OCI-LY1 (cell line): ENCODE data around the gene RHPN2.

Experiments
- H2AFZ ChIP-seq: fragments of 200-600 bp; sonication (generic), shearing (Covaris generic); 2 replicates; pipeline ENCODE4 v1.6.0; 2014; ENCODE audit warnings: antibody characterized with exemption, mild to moderate bottlenecking, low read length
- H3F3A ChIP-seq: fragments of 200-600 bp; sonication (generic), shearing (Covaris generic); 2 replicates; pipeline ENCODE4 v1.6.0; 2014; ENCODE audit warnings: mild to moderate bottlenecking, antibody characterized with exemption, low read length, moderate library complexity; ENCODE audit not compliant: insufficient read depth
- H3K27ac ChIP-seq: fragments of 200-600 bp; sonication (generic); 2 replicates; pipeline ENCODE4 v1.5.1; 2014; ENCODE audit warnings: low read length, mixed run types, mild to moderate bottlenecking, low read depth; ENCODE audit not compliant: poor library complexity, severe bottlenecking
- H3K27me3 ChIP-seq: fragments of 200-600 bp; sonication (generic); 2 replicates; pipeline ENCODE4 v1.6.0; 2014; ENCODE audit warnings: antibody characterized with exemption, mild to moderate bottlenecking, low read length, moderate library complexity; ENCODE audit not compliant: insufficient read depth
- H3K36me3 ChIP-seq: fragments of 200-600 bp; sonication (generic); 2 replicates; pipeline ENCODE4 v1.6.1; 2014; ENCODE audit warnings: mild to moderate bottlenecking, antibody characterized with exemption, low read length, moderate library complexity, mixed read lengths; ENCODE audit not compliant: insufficient read depth
- H3K4me1 ChIP-seq: fragments of 200-600 bp; sonication (generic); 2 replicates; pipeline ENCODE4 v1.5.1; 2014; ENCODE audit warnings: mild to moderate bottlenecking, low read length, moderate library complexity; ENCODE audit not compliant: insufficient read depth, severe bottlenecking
- H3K4me2 ChIP-seq: fragments of 200-600 bp; sonication (generic), shearing (Covaris generic); 2 replicates; pipeline ENCODE4 v1.6.1; 2014; ENCODE audit warnings: low read length
- H3K4me3 ChIP-seq: fragments of 200-600 bp; sonication (generic); 2 replicates; pipeline ENCODE4 v1.5.1; 2014; ENCODE audit warnings: low read length, low read depth, mild to moderate bottlenecking, mixed read lengths; ENCODE audit not compliant: poor library complexity, severe bottlenecking
- H3K79me2 ChIP-seq: fragments of 200-600 bp; shearing (Covaris generic); 2 replicates; pipeline ENCODE4 v1.6.1; 2016; ENCODE audit warnings: mixed run types, low read length, mixed read lengths; ENCODE audit not compliant: insufficient read depth
- H3K9ac ChIP-seq: fragments of 200-600 bp; sonication (generic), shearing (Covaris generic); 2 replicates; pipeline ENCODE4 v1.6.1; 2014; ENCODE audit warnings: mild to moderate bottlenecking, low read length, mixed read lengths
- H3K9me2 ChIP-seq: fragments of 200-600 bp; sonication (generic), shearing (Covaris generic); 2 replicates; pipeline ENCODE4 v1.6.1; 2014; ENCODE audit warnings: low read depth, mild to moderate bottlenecking, low read length, mixed read lengths
- H3K9me3 ChIP-seq: fragments of 200-600 bp; shearing (Covaris generic); 2 replicates; pipeline ENCODE4 v1.6.1; 2014; ENCODE audit warnings: low read length, mixed read lengths
- H4K20me1 ChIP-seq: fragments of 200-600 bp; sonication (generic), shearing (Covaris generic); 2 replicates; pipeline ENCODE4 v1.6.0; 2016; ENCODE audit warnings: mild to moderate bottlenecking, low read length; ENCODE audit not compliant: insufficient read depth
- EZH2 ChIP-seq: fragments of 200-600 bp; sonication (generic), shearing (Covaris generic); IDR thresholded peaks from 2 replicates; pipeline ENCODE4 v1.8.0; 2017; ENCODE audit warnings: borderline replicate concordance, mixed run types, mild to moderate bottlenecking, antibody characterized with exemption, low read length, moderate library complexity, mixed read lengths
- TF ChIP-seq, protein P1 (sequence below): fragments of 200-600 bp; sonication (generic), shearing (Covaris generic); IDR thresholded peaks from 2 replicates; pipeline ENCODE4 v1.5.1; 2017; ENCODE audit warnings: mild to moderate bottlenecking, antibody characterized with exemption, low read length, moderate library complexity, mixed read lengths

The RHPN2 gene

DNA sequence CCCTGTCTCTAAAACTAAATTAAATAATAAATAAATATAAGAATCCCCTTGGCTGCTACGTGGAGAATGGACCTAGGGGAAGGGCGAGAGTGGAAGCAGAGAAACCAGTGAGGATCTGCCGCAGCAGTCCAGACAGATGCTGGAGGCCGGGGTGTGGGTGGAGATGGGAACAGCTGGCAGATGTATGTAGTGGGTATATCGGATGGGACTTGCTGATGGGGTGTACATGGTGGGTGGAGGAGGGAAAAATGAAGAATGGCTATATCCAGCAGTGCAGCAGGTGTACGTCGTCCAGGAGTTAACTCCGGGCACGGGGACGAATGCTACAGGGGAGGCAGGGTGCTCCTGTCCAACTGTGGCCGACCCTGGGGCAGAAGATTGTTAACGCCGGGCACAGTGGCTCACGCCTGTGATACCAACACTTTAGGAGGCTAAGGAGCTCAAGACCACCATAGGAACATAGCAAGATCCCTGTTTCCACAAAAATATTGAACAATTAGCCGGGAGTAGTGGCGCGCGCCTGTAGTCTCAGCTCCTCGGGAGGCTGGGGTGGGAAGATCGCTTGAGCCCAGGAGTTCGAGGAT, 93.6 kb downstream of the RHPN2 start:
- Histone ChIP-seq H3K27ac (no peak overlapping the region), H3F3A (no peaks in the 10 kb centered on the region), H3K9me3 (no peaks in the 10 kb centered on the region), H3K36me3 (peaks cover 6% of the 10 kb centered on the region), H4K20me1 (no peaks in the 10 kb centered on the region), H3K27me3 (no peaks in the 10 kb centered on the region), H3K4me2 (peak overlapping the region; percentile 76), H3K4me1 (peaks cover 20% of the 10 kb centered on the region), H3K9ac (peak overlapping the region; percentile 69), H3K9me2 (no peaks in the 10 kb centered on the region), H3K79me2 (no peaks in the 10 kb centered on the region), H3K4me3 (peak overlapping the region; percentile 74), H2AFZ (no peak overlapping the region)
- no peak for TF ChIP-seq EZH2
- TF ChIP-seq, protein P1, sequence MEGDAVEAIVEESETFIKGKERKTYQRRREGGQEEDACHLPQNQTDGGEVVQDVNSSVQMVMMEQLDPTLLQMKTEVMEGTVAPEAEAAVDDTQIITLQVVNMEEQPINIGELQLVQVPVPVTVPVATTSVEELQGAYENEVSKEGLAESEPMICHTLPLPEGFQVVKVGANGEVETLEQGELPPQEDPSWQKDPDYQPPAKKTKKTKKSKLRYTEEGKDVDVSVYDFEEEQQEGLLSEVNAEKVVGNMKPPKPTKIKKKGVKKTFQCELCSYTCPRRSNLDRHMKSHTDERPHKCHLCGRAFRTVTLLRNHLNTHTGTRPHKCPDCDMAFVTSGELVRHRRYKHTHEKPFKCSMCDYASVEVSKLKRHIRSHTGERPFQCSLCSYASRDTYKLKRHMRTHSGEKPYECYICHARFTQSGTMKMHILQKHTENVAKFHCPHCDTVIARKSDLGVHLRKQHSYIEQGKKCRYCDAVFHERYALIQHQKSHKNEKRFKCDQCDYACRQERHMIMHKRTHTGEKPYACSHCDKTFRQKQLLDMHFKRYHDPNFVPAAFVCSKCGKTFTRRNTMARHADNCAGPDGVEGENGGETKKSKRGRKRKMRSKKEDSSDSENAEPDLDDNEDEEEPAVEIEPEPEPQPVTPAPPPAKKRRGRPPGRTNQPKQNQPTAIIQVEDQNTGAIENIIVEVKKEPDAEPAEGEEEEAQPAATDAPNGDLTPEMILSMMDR, result no peak

DNA sequence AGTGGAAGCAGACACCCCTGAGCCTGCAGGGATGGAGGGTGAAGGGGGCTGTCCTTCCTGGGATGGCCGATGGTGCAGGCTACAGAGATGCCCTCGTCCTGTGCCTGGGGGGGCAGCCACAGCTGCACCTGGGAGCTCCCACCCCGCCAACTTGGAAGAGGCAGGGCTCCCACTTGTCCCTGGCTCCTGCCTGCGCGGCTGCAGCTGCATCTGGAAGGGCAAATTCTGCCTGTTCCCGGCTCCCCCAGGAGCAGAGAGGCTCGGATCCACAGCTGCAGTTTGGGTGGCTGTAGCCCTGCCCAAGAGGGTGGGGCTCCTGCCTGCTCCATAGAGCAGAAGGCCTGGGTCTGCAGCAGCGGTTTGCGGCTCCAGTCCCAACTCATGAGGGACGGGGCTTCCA, 95.1 kb downstream of the RHPN2 start:
- H2AFZ ChIP-seq, result no peak overlapping the region
- no peaks in the 10 kb centered on the region for H4K20me1 ChIP-seq
- no peaks in the 10 kb centered on the region for H3K79me2 ChIP-seq
- H3K27me3 ChIP-seq, result no peaks in the 10 kb centered on the region
- H3K27ac ChIP-seq, result no peak overlapping the region
- no peak for TF ChIP-seq EZH2
- TF ChIP-seq, protein P1, result no peak
- H3K4me1 ChIP-seq, result peaks cover 20% of the 10 kb centered on the region
- no peaks in the 10 kb centered on the region for H3K9me2 ChIP-seq
- no peak overlapping the region for H3K9ac ChIP-seq
- H3K9me3 ChIP-seq, result no peaks in the 10 kb centered on the region
- H3F3A ChIP-seq, result no peaks in the 10 kb centered on the region
- H3K36me3 ChIP-seq, result no peaks in the 10 kb centered on the region; the same call in 1 of the 2 replicates
- H3K4me2 ChIP-seq, result no peak overlapping the region
- no peak overlapping the region for H3K4me3 ChIP-seq

DNA sequence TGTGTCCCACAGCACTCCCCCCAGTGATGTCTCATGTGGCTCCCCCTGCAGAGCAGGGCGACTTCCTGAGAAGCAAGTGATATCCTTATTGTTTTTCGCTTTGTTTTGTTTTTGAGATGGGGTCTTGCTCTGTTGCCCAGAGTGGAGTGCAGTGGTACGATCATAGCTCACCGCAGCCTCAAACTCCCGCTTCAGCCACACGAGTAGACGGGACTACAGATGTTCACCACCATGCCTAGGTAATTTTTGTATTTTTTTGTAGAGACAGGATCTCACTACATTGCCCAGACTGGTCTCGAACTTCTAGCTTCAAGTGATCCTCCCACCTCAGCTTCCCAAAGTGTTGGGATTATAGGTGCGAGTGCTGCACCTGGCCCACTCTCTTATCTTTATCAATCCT, 97.9 kb downstream of the RHPN2 start:
- Histone ChIP-seq H2AFZ (no peak overlapping the region), H3K4me2 (no peak overlapping the region), H3K27me3 (no peaks in the 10 kb centered on the region), H4K20me1 (no peaks in the 10 kb centered on the region), H3K9me3 (no peaks in the 10 kb centered on the region), H3K4me3 (no peak overlapping the region), H3K9ac (no peak overlapping the region), H3K36me3 (no peaks in the 10 kb centered on the region), H3K27ac (no peak overlapping the region), H3K9me2 (no peaks in the 10 kb centered on the region), H3K79me2 (no peaks in the 10 kb centered on the region), H3F3A (no peaks in the 10 kb centered on the region), H3K4me1 (peaks cover 11% of the 10 kb centered on the region)
- TF ChIP-seq EZH2, result no peak
- TF ChIP-seq, protein P1, result no peak
